Neural progenitor cell (in vitro differentiated cells): Measurements from ENCODE around the gene GRIN3B. TPM values are rescaled to one million over a fixed set of nuclear protein-coding genes. Genes with fewer than 3 reads are reported as not detected.

ENCODE experiments used
- DNase-seq: peaks from one replicate; pipeline ENCODE4 v3.0.0-alpha.2; 2016; ENCODE audit warnings: low spot score
- H2AFZ ChIP-seq: fragments of 200-600 bp; sonication (generic); replicated peaks from 2 replicates; pipeline ENCODE4 v1.6.1; 2016; ENCODE audit warnings: antibody characterized with exemption
- H3F3A ChIP-seq: fragments of 200-600 bp; sonication (generic); 2 replicates; pipeline ENCODE4 v1.6.1; 2016; ENCODE audit warnings: antibody characterized with exemption, low read depth
- H3K27ac ChIP-seq: fragments of 200-600 bp; sonication (generic); 2 replicates; pipeline ENCODE4 v1.5.1; 2016; ENCODE audit warnings: mild to moderate bottlenecking
- H3K27me3 ChIP-seq: fragments of 200-600 bp; sonication (generic); 2 replicates; pipeline ENCODE4 v1.6.1; 2016; ENCODE audit warnings: mild to moderate bottlenecking, moderate library complexity
- H3K36me3 ChIP-seq: fragments of 200-600 bp; sonication (generic); 2 replicates; pipeline ENCODE4 v1.5.1; 2016
- H3K4me1 ChIP-seq: fragments of 200-600 bp; sonication (generic); 2 replicates; pipeline ENCODE4 v1.6.1; 2016; ENCODE audit warnings: mixed run types
- H3K4me2 ChIP-seq: fragments of 200-600 bp; sonication (generic); 2 replicates; pipeline ENCODE4 v1.6.1; 2016
- H3K4me3 ChIP-seq: fragments of 200-600 bp; sonication (generic); 2 replicates; pipeline ENCODE4 v1.5.1; 2016
- H3K79me2 ChIP-seq: fragments of 200-600 bp; sonication (generic); 2 replicates; pipeline ENCODE4 v1.6.1; 2016; ENCODE audit warnings: low read depth
- H3K9ac ChIP-seq: fragments of 200-600 bp; sonication (generic); 2 replicates; pipeline ENCODE4 v1.6.1; 2016
- H3K9me3 ChIP-seq: fragments of 200-600 bp; sonication (generic); 2 replicates; pipeline ENCODE4 v1.5.1; 2016; ENCODE audit warnings: low read depth
- H4K20me1 ChIP-seq: fragments of 200-600 bp; sonication (generic); 2 replicates; pipeline ENCODE4 v1.6.1; 2016; ENCODE audit warnings: low read depth
- H3K27ac Mint-ChIP-seq: 3 replicates; pipeline ENCODE4 v1.8.0; 2021; ENCODE audit warnings: mixed read lengths
- H3K27me3 Mint-ChIP-seq: 2 replicates; pipeline ENCODE4 v1.8.0; 2022; ENCODE audit warnings: low read depth, mild to moderate bottlenecking, inconsistent platforms, moderate library complexity, mixed read lengths; ENCODE audit not compliant: insufficient read depth
- H3K36me3 Mint-ChIP-seq: 3 replicates; pipeline ENCODE4 v1.8.0; 2021; ENCODE audit warnings: mixed read lengths
- H3K4me1 Mint-ChIP-seq: 3 replicates; pipeline ENCODE4 v1.8.0; 2021; ENCODE audit warnings: mixed read lengths
- H3K4me3 Mint-ChIP-seq: 3 replicates; pipeline ENCODE4 v1.8.0; 2021; ENCODE audit warnings: mild to moderate bottlenecking, moderate library complexity, mixed read lengths
- H3K9me3 Mint-ChIP-seq: 3 replicates; pipeline ENCODE4 v1.8.0; 2020; ENCODE audit warnings: mixed read lengths
- CTCF ChIP-seq: fragments of 200-600 bp; sonication (generic); IDR thresholded peaks from 2 replicates; pipeline ENCODE4 v1.5.1; 2017; ENCODE audit warnings: antibody characterized with exemption, mild to moderate bottlenecking
- EZH2 ChIP-seq: fragments of 200-600 bp; sonication (generic); IDR thresholded peaks from 2 replicates; pipeline ENCODE4 v1.6.1; 2017; ENCODE audit warnings: antibody characterized with exemption, mild to moderate bottlenecking, moderate library complexity
- EZH2phosphoT487 ChIP-seq: fragments of 200-600 bp; sonication (generic); IDR thresholded peaks from 2 replicates; pipeline ENCODE4 v1.6.1; 2017; ENCODE audit warnings: antibody characterized with exemption
- total RNA-seq: library from RNA; depleted of rRNA; stranded (reverse); fragments of >200 nt; gene quantifications from 2 replicates; pipeline ENCODE4 v1.2.3, GENCODE V29; 2015; ENCODE audit warnings: low replicate concordance

The GRIN3B gene
- total RNA-seq, 1 donor from 2014 or later, result 5.9 TPM

- Histone ChIP-seq H3K79me2 (no peaks in the 10 kb centered on the region), H4K20me1 (peaks cover 51% of the 10 kb centered on the region), H3K4me3 (peak overlapping the region; percentile 55), H3K36me3 (no peaks in the 10 kb centered on the region), H3K9me3 (no peaks in the 10 kb centered on the region), H2AFZ (no peak overlapping the region), H3K27ac (no peak overlapping the region), H3K27me3 (no peaks in the 10 kb centered on the region), H3F3A (peaks cover 44% of the 10 kb centered on the region), H3K9ac (no peak overlapping the region), H3K4me1 (peaks cover 8% of the 10 kb centered on the region), H3K4me2 (peak overlapping the region; percentile 74)
- Mint-ChIP-seq H3K4me1 (peaks cover 25% of the 10 kb centered on the region), H3K27me3 (peaks cover 8% of the 10 kb centered on the region), H3K36me3 (peaks cover 11% of the 10 kb centered on the region), H3K4me3 (peak overlapping the region; percentile 93), H3K9me3 (no peaks in the 10 kb centered on the region), H3K27ac (no peak overlapping the region)
- TF ChIP-seq CTCF (no peak), EZH2phosphoT487 (no peak), EZH2 (no peak)
- no peak for DNase-seq
Measured at GRCh38 chr19:1038978-1039645, 38.9 kb downstream of the GRIN3B start.

- Histone ChIP-seq H3K36me3 (no peaks in the 10 kb centered on the region), H3K4me3 (peak within 1 kb of the TSS; percentile 55), H3K27ac (no peak within 1 kb of the TSS), H2AFZ (no peak within 1 kb of the TSS), H3K4me2 (peak within 1 kb of the TSS; percentile 79), H3K27me3 (no peaks in the 10 kb centered on the region), H4K20me1 (peaks cover 51% of the 10 kb centered on the region), H3K9me3 (no peaks in the 10 kb centered on the region), H3F3A (peaks cover 44% of the 10 kb centered on the region), H3K9ac (no peak within 1 kb of the TSS), H3K79me2 (no peaks in the 10 kb centered on the region), H3K4me1 (peaks cover 8% of the 10 kb centered on the region)
- DNase-seq, result peak; percentile 99
- Mint-ChIP-seq H3K4me3 (peak within 1 kb of the TSS; percentile 93), H3K27me3 (peaks cover 8% of the 10 kb centered on the region), H3K9me3 (no peaks in the 10 kb centered on the region), H3K27ac (no peak within 1 kb of the TSS), H3K36me3 (peaks cover 11% of the 10 kb centered on the region), H3K4me1 (peaks cover 25% of the 10 kb centered on the region)
- TF ChIP-seq EZH2phosphoT487 (no peak), EZH2 (no peak), CTCF (no peak)
Measured at GRCh38 chr19:1039646-1040475, 39.6 kb downstream of the GRIN3B start, which contains the start of gene ABCA7. ABCA7 (plus strand) TSS chr19:1040107; CDS start chr19:1041362, 1,255 bp downstream.

GRCh38 chr19:1040476-1041271 lies 40.5 kb downstream of the GRIN3B start:
- Mint-ChIP-seq H3K27ac (no peak overlapping the region), H3K4me1 (peaks cover 27% of the 10 kb centered on the region), H3K9me3 (no peaks in the 10 kb centered on the region), H3K4me3 (peak overlapping the region; percentile 93), H3K36me3 (peaks cover 8% of the 10 kb centered on the region), H3K27me3 (peaks cover 10% of the 10 kb centered on the region)
- Histone ChIP-seq H3K4me3 (peak overlapping the region; percentile 55), H3K4me1 (peaks cover 8% of the 10 kb centered on the region), H3K27me3 (no peaks in the 10 kb centered on the region), H3K79me2 (no peaks in the 10 kb centered on the region), H3K9ac (no peak overlapping the region), H3K4me2 (peak overlapping the region; percentile 79), H3K27ac (no peak overlapping the region), H2AFZ (no peak overlapping the region), H3K9me3 (no peaks in the 10 kb centered on the region), H3K36me3 (no peaks in the 10 kb centered on the region), H4K20me1 (peaks cover 44% of the 10 kb centered on the region), H3F3A (peaks cover 40% of the 10 kb centered on the region)
- TF ChIP-seq EZH2phosphoT487, result no peak
- TF ChIP-seq CTCF, result no peak
- no peak for TF ChIP-seq EZH2
- peak; percentile 96 for DNase-seq
